ENCODE results near the gene DACT2. TPM values are rescaled to one million over a fixed set of nuclear protein-coding genes. Genes with fewer than 3 reads are reported as not detected.
A peak's percentile ranks its signal among the peaks of the same experiment; 100 is the strongest.

DACT2 gene
- under 1 TPM in 1 of 4 donors, not detected in 3; 0.17 TPM for total RNA-seq
- polyA plus RNA-seq: under 1 TPM in 1 of 3 donors, not detected in 2; 0.01 TPM
- long read RNA-seq, donor 1: 0 reads
- long read RNA-seq, donor 2: 0 reads

GRCh38 chr6:168319279-168320111, at the start of gene DACT2:
Gene DACT2, minus strand, starts transcription at chr6:168319777. Its CDS starts 144 bp downstream, at chr6:168319633.
- Histone ChIP-seq H3K4me3 (peak within 1 kb of the TSS; percentile 34), H3K9me3 (no peaks in the 10 kb centered on the region), H3K27ac (no peak within 1 kb of the TSS), H3K27me3 (ENCODE audit: insufficient read depth in 3 of 3, low read length in 2 of 3) (peaks cover 0 to 51% (median 10%) of the 10 kb centered on the region in 3 donors), H3K4me1 (no peaks in the 10 kb centered on the region), H3K36me3 (ENCODE audit: insufficient read depth in 1 of 2, low read depth in 1 of 2) (no peaks in the 10 kb centered on the region)
- DNase-seq: no peak
- WGBS, 3 donors: 1% methylated on average over 51 to 92 of the region's 92 CpGs
- no peak for ATAC-seq
- intact Hi-C loops (cut with DNase I): no loop called here
- no peak for TF ChIP-seq CTCF (IDR thresholded peaks at IDR 0.05)

GRCh38 chr6:168368936-168369335, 49.4 kb upstream of the DACT2 start:
- H3K27ac ChIP-seq: no peak overlapping the region
- 70 to 79% (median 77%) methylated on average over 7 of the region's 7 CpGs for WGBS, 3 donors

GRCh38 chr6:168368066-168368820, 48.7 kb upstream of the DACT2 start:
- H3K4me1 ChIP-seq: no peaks in the 10 kb centered on the region
- ATAC-seq (peak in 2 of 4 donors; percentile 23 to 49), DNase-seq (peak in 1 of 2 donors; percentile 23)
- intact Hi-C loops (cut with DNase I): no loop called here
- no peak overlapping the region for H3K27ac ChIP-seq
- peaks cover 0 to 5% (median 3%) of the 10 kb centered on the region in 3 donors for H3K27me3 ChIP-seq (ENCODE audit: insufficient read depth in 3 of 3, low read length in 2 of 3)
- H3K4me3 ChIP-seq: no peak overlapping the region
- no peaks in the 10 kb centered on the region for H3K9me3 ChIP-seq
- WGBS, 3 donors: 62 to 72% (median 63%) methylated on average over 12 of the region's 12 CpGs
- no peaks in the 10 kb centered on the region for H3K36me3 ChIP-seq (ENCODE audit: insufficient read depth in 1 of 2, low read depth in 1 of 2)
- TF ChIP-seq CTCF (IDR thresholded peaks at IDR 0.05): no peak

More at GRCh38 chr6:168368936-168369335, 49.4 kb upstream of the DACT2 start:
- H3K9me3 ChIP-seq: no peaks in the 10 kb centered on the region
- H3K4me1 ChIP-seq: no peaks in the 10 kb centered on the region
- no peak overlapping the region for H3K4me3 ChIP-seq
- no peak for TF ChIP-seq CTCF (IDR thresholded peaks at IDR 0.05)
- no peaks in the 10 kb centered on the region for H3K36me3 ChIP-seq (ENCODE audit: insufficient read depth in 1 of 2, low read depth in 1 of 2)
- DNase-seq: peak in 1 of 2 donors; percentile 6
- H3K27me3 ChIP-seq (ENCODE audit: insufficient read depth in 3 of 3, low read length in 2 of 3): peaks cover 0 to 5% (median 3%) of the 10 kb centered on the region in 3 donors
- intact Hi-C loops (cut with DNase I): no loop called here
- no peak for ATAC-seq

- intact Hi-C loops (cut with DNase I): no loop called here
- 66 to 72% (median 67%) methylated on average over 15 of the region's 15 CpGs for WGBS, 3 donors
- Histone ChIP-seq H3K4me1 (no peaks in the 10 kb centered on the region), H3K27ac (no peak overlapping the region), H3K36me3 (ENCODE audit: insufficient read depth in 1 of 2, low read depth in 1 of 2) (no peaks in the 10 kb centered on the region), H3K4me3 (no peak overlapping the region), H3K9me3 (no peaks in the 10 kb centered on the region), H3K27me3 (ENCODE audit: insufficient read depth in 3 of 3, low read length in 2 of 3) (peaks cover 0 to 8% (median 5%) of the 10 kb centered on the region in 3 donors)
- TF ChIP-seq CTCF (IDR thresholded peaks at IDR 0.05): no peak
- DNase-seq (peak in 1 of 2 donors; percentile 25), ATAC-seq (no peak)
Observed at GRCh38 chr6:168367285-168367751, 47.7 kb upstream of the DACT2 start.

Measured in psoas muscle (tissue), 8 donors.